NCI-H2227 (cell line): Measurements from ENCODE around the gene RNF213.

Source experiments
- DNase-seq: peaks from one replicate; lab custom pipeline; 2025; ENCODE audit not compliant: unreplicated experiment; lab: John Stamatoyannopoulos, UW

RNF213 gene

GRCh38 chr17:80446645-80447405, 186.2 kb downstream of the RNF213 start:
- no peak for DNase-seq

- no peak for DNase-seq
These were observed 187.1 kb downstream of the RNF213 start for GRCh38 chr17:80447790-80448189.
